H9 (cell line): ENCODE results near the gene TMEFF2. TPM values are rescaled to one million over a fixed set of nuclear protein-coding genes. Genes with fewer than 3 reads are reported as not detected.

Source experiments
- DNase-seq: peaks from one replicate; pipeline ENCODE4 v3.0.0-alpha.2; 2017
- H2AFZ ChIP-seq: one replicate; pipeline ENCODE4 v1.6.1; 2013; ENCODE audit warnings: mild to moderate bottlenecking, low read length, control low read depth, moderate library complexity
- H2AK5ac ChIP-seq: 2 replicates; pipeline ENCODE4 v1.6.1; 2013; ENCODE audit warnings: low read length, control low read depth, mixed read lengths; ENCODE audit not compliant: insufficient read length
- H2BK120ac ChIP-seq: one replicate; pipeline ENCODE4 v1.6.1; 2013; ENCODE audit warnings: low read depth, mild to moderate bottlenecking, low read length, control low read depth, inconsistent platforms; ENCODE audit not compliant: poor library complexity, severe bottlenecking
- H2BK12ac ChIP-seq: 2 replicates; pipeline ENCODE4 v1.6.1; 2013; ENCODE audit warnings: low read length, control low read depth, mixed read lengths, low read depth; ENCODE audit not compliant: insufficient read length
- H2BK15ac ChIP-seq: 2 replicates; pipeline ENCODE4 v1.6.1; 2013; ENCODE audit warnings: low read depth, low read length, control low read depth
- H2BK20ac ChIP-seq: one replicate; pipeline ENCODE4 v1.6.1; 2013; ENCODE audit warnings: low read depth, mild to moderate bottlenecking, low read length, control low read depth, inconsistent platforms; ENCODE audit not compliant: poor library complexity, severe bottlenecking
- H2BK5ac ChIP-seq: 2 replicates; pipeline ENCODE4 v1.6.1; 2013; ENCODE audit warnings: low read length, control low read depth, mixed read lengths; ENCODE audit not compliant: insufficient read length
- H3K14ac ChIP-seq: 2 replicates; pipeline ENCODE4 v1.6.1; 2013; ENCODE audit warnings: low read length, control low read depth; ENCODE audit not compliant: insufficient read depth
- H3K18ac ChIP-seq: 2 replicates; pipeline ENCODE4 v1.6.1; 2013; ENCODE audit warnings: low read depth, mild to moderate bottlenecking, mixed read lengths, low read length, control low read depth; ENCODE audit not compliant: insufficient read length
- H3K23ac ChIP-seq: 2 replicates; pipeline ENCODE4 v1.6.1; 2013; ENCODE audit warnings: low read length, control low read depth, mixed read lengths, low read depth; ENCODE audit not compliant: insufficient read length
- H3K23me2 ChIP-seq: 2 replicates; pipeline ENCODE4 v1.6.1; 2013; ENCODE audit warnings: low read depth, mild to moderate bottlenecking, mixed read lengths, low read length, control low read depth; ENCODE audit not compliant: insufficient read length, poor library complexity, severe bottlenecking
- H3K27ac ChIP-seq: 2 replicates; pipeline ENCODE4 v1.5.1; 2013; ENCODE audit warnings: low read length, control low read depth, mixed read lengths, low read depth; ENCODE audit not compliant: insufficient read length
- H3K27me3 ChIP-seq: 2 replicates; pipeline ENCODE4 v1.6.1; 2013; ENCODE audit warnings: low read length, control low read depth, inconsistent platforms; ENCODE audit not compliant: insufficient read depth
- H3K4ac ChIP-seq: 2 replicates; pipeline ENCODE4 v1.6.1; 2013; ENCODE audit warnings: low read depth, mild to moderate bottlenecking, control low read depth, inconsistent platforms, low read length, moderate library complexity
- H3K4me1 ChIP-seq: 2 replicates; pipeline ENCODE4 v1.6.1; 2013; ENCODE audit warnings: low read length, control low read depth, inconsistent platforms; ENCODE audit not compliant: insufficient read depth
- H3K4me2 ChIP-seq: 2 replicates; pipeline ENCODE4 v1.6.1; 2013; ENCODE audit warnings: low read length, control low read depth, mixed read lengths; ENCODE audit not compliant: insufficient read length, insufficient read depth
- H3K56ac ChIP-seq: 2 replicates; pipeline ENCODE4 v1.6.1; 2013; ENCODE audit warnings: low read depth, mild to moderate bottlenecking, mixed read lengths, low read length, control low read depth; ENCODE audit not compliant: insufficient read length
- H3K79me1 ChIP-seq: 2 replicates; pipeline ENCODE4 v1.6.1; 2013; ENCODE audit warnings: low read depth, mild to moderate bottlenecking, moderate library complexity, low read length, control low read depth, inconsistent platforms; ENCODE audit not compliant: insufficient read depth, poor library complexity, severe bottlenecking
- H3K79me2 ChIP-seq: 2 replicates; pipeline ENCODE4 v1.6.1; 2013; ENCODE audit warnings: low read length, control low read depth, inconsistent platforms; ENCODE audit not compliant: insufficient read depth
- H3K9ac ChIP-seq: 2 replicates; pipeline ENCODE4 v1.6.1; 2013; ENCODE audit warnings: low read length, control low read depth, mixed read lengths; ENCODE audit not compliant: insufficient read length; ENCODE audit errors: extremely low read depth
- H3K9me3 ChIP-seq: one replicate; pipeline ENCODE4 v1.6.1; 2013; ENCODE audit warnings: low read depth, low read length, inconsistent platforms; ENCODE audit not compliant: control insufficient read depth
- H3T11ph ChIP-seq: one replicate; pipeline ENCODE4 v1.6.1; 2013; ENCODE audit warnings: mild to moderate bottlenecking, low read length, control low read depth, inconsistent platforms
- H4K20me1 ChIP-seq: one replicate; pipeline ENCODE4 v1.6.1; 2013; ENCODE audit not compliant: control insufficient read depth, insufficient read length, insufficient read depth
- H4K5ac ChIP-seq: 2 replicates; pipeline ENCODE4 v1.6.1; 2013; ENCODE audit warnings: low read depth, mild to moderate bottlenecking, mixed read lengths, low read length, control low read depth; ENCODE audit not compliant: insufficient read length
- H4K8ac ChIP-seq: replicated peaks from 2 replicates; pipeline ENCODE4 v1.6.1; 2013; ENCODE audit warnings: low read length, control low read depth, mixed read lengths, low read depth; ENCODE audit not compliant: insufficient read length
- H4K91ac ChIP-seq: 2 replicates; pipeline ENCODE4 v1.6.1; 2013; ENCODE audit warnings: low read depth, mild to moderate bottlenecking, moderate library complexity, mixed read lengths, low read length, control low read depth; ENCODE audit not compliant: insufficient read length
- H3K27ac Mint-ChIP-seq, 3 experiments: 2 replicates in 2 of 3; 3 replicates in 1 of 3; pipeline ENCODE4 v1.8.0; 2020 to 2021; ENCODE audit warnings: mixed read lengths in 3 of 3, mild to moderate bottlenecking in 1 of 3, moderate library complexity in 1 of 3
- H3K27me3 Mint-ChIP-seq: 2 replicates; pipeline ENCODE4 v1.8.0; 2021; ENCODE audit warnings: low read depth, mild to moderate bottlenecking, moderate library complexity, mixed read lengths
- H3K36me3 Mint-ChIP-seq, 3 experiments: 2 replicates in 2 of 3; 3 replicates in 1 of 3; pipeline ENCODE4 v1.8.0; 2020 to 2021; ENCODE audit warnings: low read depth in 3 of 3, mixed read lengths in 3 of 3; ENCODE audit not compliant: insufficient read depth in 1 of 3
- H3K4me1 Mint-ChIP-seq, 2 experiments: 2 replicates each; pipeline ENCODE4 v1.8.0; 2020; ENCODE audit warnings: mixed read lengths in 2 of 2
- H3K4me3 Mint-ChIP-seq, 2 experiments: 2 replicates in 1 of 2; 3 replicates in 1 of 2; pipeline ENCODE4 v1.8.0; 2020 to 2021; ENCODE audit warnings: mild to moderate bottlenecking in 2 of 2, mixed read lengths in 2 of 2, moderate library complexity in 1 of 2
- H3K9me3 Mint-ChIP-seq, 2 experiments: 2 replicates in 1 of 2; 3 replicates in 1 of 2; pipeline ENCODE4 v1.8.0; 2020; ENCODE audit warnings: mild to moderate bottlenecking in 2 of 2, mixed read lengths in 2 of 2, moderate library complexity in 1 of 2
- CTCF ChIP-seq: fragments of 200-600 bp; sonication (generic); conservative IDR thresholded peaks from 3 replicates; pipeline ENCODE4 v1.8.0; 2021; ENCODE audit warnings: antibody characterized with exemption, mild to moderate bottlenecking
- WGBS: extraction: QIAGEN DNeasy Blood & Tissue Kit; methylation state at CpG from one replicate; pipeline ENCODE4 v1.1.7; 2013; ENCODE audit warnings: missing lambda C conversion rate, low lambda C conversion rate, mixed read lengths; ENCODE audit not compliant: insufficient read length; ENCODE audit errors: extremely low coverage; 5-methylcytosine and 5-hydroxymethylcytosine counted together
- total RNA-seq: library from RNA; stranded (reverse); gene quantifications from 2 replicates; pipeline ENCODE4 v1.2.1, GENCODE V29; 2021

The TMEFF2 gene
- total RNA-seq, 1 experiment from 2014 or later: 0.39 TPM

DNA sequence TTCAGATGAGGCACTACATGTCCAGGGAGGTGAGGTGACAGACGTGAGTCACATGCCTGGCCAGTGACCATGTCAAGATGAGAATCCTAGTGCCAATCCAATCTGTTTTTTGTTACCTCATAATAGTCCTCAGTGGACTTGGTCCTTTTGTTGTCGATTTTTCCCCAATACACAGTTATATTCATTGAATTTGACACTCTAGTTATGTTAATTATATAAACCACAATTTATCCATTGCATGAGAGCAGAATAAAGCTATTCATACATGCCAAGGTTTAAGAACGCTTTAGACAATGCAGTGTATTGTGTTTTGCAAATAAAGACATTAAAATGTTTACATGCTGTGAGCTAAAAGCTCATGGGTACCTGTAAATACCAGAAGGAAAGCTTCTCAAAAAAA, 21.6 kb upstream of the TMEFF2 start:
- Histone ChIP-seq H2BK20ac (no peak overlapping the region), H3K14ac (no peak overlapping the region), H3K9me3 (no peaks in the 10 kb centered on the region), H3K23ac (no peak overlapping the region), H3K4ac (no peak overlapping the region), H3K9ac (no peak overlapping the region), H3K18ac (no peak overlapping the region), H3K27ac (no peak overlapping the region), H3K27me3 (no peaks in the 10 kb centered on the region), H4K5ac (no peak overlapping the region), H3T11ph (no peak overlapping the region), H4K91ac (no peak overlapping the region), H3K79me2 (no peaks in the 10 kb centered on the region), H2BK120ac (no peak overlapping the region), H2BK12ac (no peak overlapping the region), H3K4me1 (no peaks in the 10 kb centered on the region), H3K4me2 (no peak overlapping the region), H2AK5ac (no peak overlapping the region), H2BK15ac (no peak overlapping the region), H3K79me1 (no peaks in the 10 kb centered on the region), H2BK5ac (no peak overlapping the region), H4K8ac (no peak overlapping the region), H4K20me1 (no peaks in the 10 kb centered on the region), H3K23me2 (no peaks in the 10 kb centered on the region), H3K56ac (no peak overlapping the region), H2AFZ (no peak overlapping the region)
- H3K36me3 Mint-ChIP-seq: no peaks in the 10 kb centered on the region
- no peak for TF ChIP-seq CTCF
- peaks cover 4% of the 10 kb centered on the region in 2 experiments; a peak in 2 of 4 replicates for H3K4me1 Mint-ChIP-seq
- WGBS: no CpG with 5 or more reads among the region's 3 CpGs
- no peak for DNase-seq
- H3K9me3 Mint-ChIP-seq: no peaks in the 10 kb centered on the region; a peak in 1 of 5 replicates
- H3K27ac Mint-ChIP-seq: no peak overlapping the region
- no peak overlapping the region for H3K4me3 Mint-ChIP-seq
- no peaks in the 10 kb centered on the region for H3K27me3 Mint-ChIP-seq
